ENCODE data around the gene IL10RA. TPM values are rescaled to one million over a fixed set of nuclear protein-coding genes. Genes with fewer than 3 reads are reported as not detected.

The IL10RA gene
- total RNA-seq, 1 experiment from 2014 or later: 0.41 TPM

DNA sequence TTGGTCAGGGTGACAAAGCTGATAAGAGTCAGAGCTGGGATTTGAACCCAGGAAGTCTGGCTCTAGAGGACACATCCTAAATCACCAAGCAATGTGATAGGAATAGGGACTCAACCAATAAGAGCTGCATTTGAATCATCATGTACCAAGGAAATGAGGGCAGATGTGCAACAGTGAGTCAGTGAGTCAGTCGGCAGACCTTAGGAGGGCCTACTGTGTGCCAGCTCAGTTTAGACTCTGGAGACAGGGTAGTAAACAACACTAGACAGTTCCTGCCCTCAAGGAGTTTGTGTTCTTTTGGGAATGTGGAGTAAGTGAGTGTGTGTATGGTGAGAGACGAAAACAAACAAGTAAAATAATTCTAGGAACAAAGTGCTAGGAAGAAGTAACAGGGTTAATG is 11.2 kb downstream of the IL10RA start:
- H3K4me3 ChIP-seq (ENCODE audit: low read depth in 2 of 2, low read length in 2 of 2): no peak overlapping the region
- BruUV-seq (replicated peaks): no TSS peak
- no peaks in the 10 kb centered on the region; the same call in 1 of the 2 replicates for H3K27me3 ChIP-seq (ENCODE audit: control insufficient read depth, insufficient read depth, low read length)
- no peak overlapping the region for H3K27ac ChIP-seq (ENCODE audit: low read length)
- DNase-seq (ENCODE audit: low read depth, low spot score) (no peak), ATAC-seq (no peak)
- POLR2A ChIA-PET: no interaction called here
- no peak for TF ChIP-seq TCF7L2 (IDR thresholded peaks at IDR 0.05; ENCODE audit: low read depth, low read length)
- no peak for TF ChIP-seq CTCF (IDR thresholded peaks at IDR 0.05)
- TF ChIP-seq SIN3A (IDR thresholded peaks at IDR 0.05; ENCODE audit: borderline replicate concordance, insufficient read depth, low read depth, low read length): no peak
- no peak for TF ChIP-seq REST (IDR thresholded peaks at IDR 0.05; ENCODE audit: insufficient read depth in 1 of 2, low read depth in 2 of 2, low read length in 1 of 2)
- TF ChIP-seq POLR2AphosphoS5 (IDR thresholded peaks at IDR 0.05; ENCODE audit: low read depth, low read length): no peak
- CTCF ChIA-PET: no interaction called here
- intact Hi-C loops (cut with micrococcal nuclease; ENCODE audit: unreplicated experiment) (no loop called here), in situ Hi-C loops (cut with HindIII; ENCODE audit: low pct_unique_long_range_greater_than_20kb, low sequenced_read_pairs) (no loop called here)
- no peaks in the 10 kb centered on the region for H3K4me1 ChIP-seq (ENCODE audit: control insufficient read depth, insufficient read depth, low read length)
- H3K9me3 ChIP-seq (ENCODE audit: control insufficient read depth, insufficient read depth, low read depth, low read length): no peaks in the 10 kb centered on the region
- no peaks in the 10 kb centered on the region for H3K36me3 ChIP-seq (ENCODE audit: control insufficient read depth, insufficient read depth, low read length)

- ChIA-PET POLR2A (no interaction called here), CTCF (no interaction called here)
- Histone ChIP-seq H3K36me3 (ENCODE audit: control insufficient read depth, insufficient read depth, low read length) (no peaks in the 10 kb centered on the region), H3K4me3 (ENCODE audit: low read depth in 2 of 2, low read length in 2 of 2) (no peak overlapping the region), H3K9me3 (ENCODE audit: control insufficient read depth, insufficient read depth, low read depth, low read length) (no peaks in the 10 kb centered on the region), H3K4me1 (ENCODE audit: control insufficient read depth, insufficient read depth, low read length) (no peaks in the 10 kb centered on the region), H3K27me3 (ENCODE audit: control insufficient read depth, insufficient read depth, low read length) (no peaks in the 10 kb centered on the region; the same call in 1 of the 2 replicates), H3K27ac (ENCODE audit: low read length) (no peak overlapping the region)
- ATAC-seq (no peak), DNase-seq (ENCODE audit: low read depth, low spot score) (no peak)
- TF ChIP-seq CTCF (IDR thresholded peaks at IDR 0.05) (no peak), POLR2AphosphoS5 (IDR thresholded peaks at IDR 0.05; ENCODE audit: low read depth, low read length) (no peak), REST (IDR thresholded peaks at IDR 0.05; ENCODE audit: insufficient read depth in 1 of 2, low read depth in 2 of 2, low read length in 1 of 2) (no peak)
- BruUV-seq (replicated peaks): no TSS peak
- intact Hi-C loops (cut with micrococcal nuclease; ENCODE audit: unreplicated experiment) (no loop called here), in situ Hi-C loops (cut with HindIII; ENCODE audit: low pct_unique_long_range_greater_than_20kb, low sequenced_read_pairs) (no loop called here)
Measured at GRCh38 chr11:117997823-117998579, 11.8 kb downstream of the IL10RA start.

All from Panc1 (cell line).